Renal pelvis (tissue), 4 donors: ENCODE data around the gene SNAP29. TPM values are rescaled to one million over a fixed set of nuclear protein-coding genes. Genes with fewer than 3 reads are reported as not detected.
A peak's percentile ranks its signal among the peaks of the same experiment; 100 is the strongest.
"Not testable (repeated sequence)": the region's sequence is repeated elsewhere in the genome, so short reads cannot be mapped to it uniquely, and the experiment has no call there.

Experiments used
- DNase-seq: peaks from one replicate; pipeline ENCODE4 v3.0.0-alpha.2; 2013
- polyA plus RNA-seq, 3 donors: library from polyadenylated mRNA; unstranded; fragments of 120-200 nt; gene quantifications; one replicate each; pipeline ENCODE4 v1.2.1, GENCODE V29; 2013; ENCODE audit not compliant: insufficient read length in 3 of 3

The SNAP29 gene
- polyA plus RNA-seq, 3 donors: 28.1 to 35.5 (median 29.0) TPM

- no peak for DNase-seq
Measured at GRCh38 chr22:20889904-20890540, 31.2 kb downstream of the SNAP29 start.

GRCh38 chr22:20890975-20891374 lies 32.2 kb downstream of the SNAP29 start:
- DNase-seq: no peak

- DNase-seq: not testable (repeated sequence)
Measured at GRCh38 chr22:20897737-20898136, 38.9 kb downstream of the SNAP29 start.

- no peak for DNase-seq
Measured at GRCh38 chr22:20899827-20900423, 41.1 kb downstream of the SNAP29 start.

- not testable (repeated sequence) for DNase-seq
Measured at GRCh38 chr22:20901093-20902033, 42.6 kb downstream of the SNAP29 start.

GRCh38 chr22:20903093-20903492 lies 44.3 kb downstream of the SNAP29 start:
- no peak for DNase-seq

- DNase-seq: no peak
Measured at GRCh38 chr22:20904008-20904979, 45.5 kb downstream of the SNAP29 start.

- DNase-seq: no peak
Measured at GRCh38 chr22:20904980-20905355, 46.2 kb downstream of the SNAP29 start.

- no peak for DNase-seq
Measured at GRCh38 chr22:20905415-20906386, 46.9 kb downstream of the SNAP29 start.

- DNase-seq: no peak
Measured at GRCh38 chr22:20906387-20906767, 47.6 kb downstream of the SNAP29 start.

- not testable (repeated sequence) for DNase-seq
Measured at GRCh38 chr22:20908717-20909116, 49.9 kb downstream of the SNAP29 start.

GRCh38 chr22:20909543-20910303 lies 50.9 kb downstream of the SNAP29 start:
- DNase-seq: no peak

- DNase-seq: no peak
Measured at GRCh38 chr22:20912494-20912893, 53.7 kb downstream of the SNAP29 start.

- DNase-seq: peak; percentile 97
Measured at GRCh38 chr22:20916916-20917810, 58.4 kb downstream of the SNAP29 start, which contains the start of gene CRKL. TSS of gene CRKL (plus strand) at chr22:20917407. CDS start at chr22:20917935, 528 bp downstream.

GRCh38 chr22:20918663-20919218 lies 59.9 kb downstream of the SNAP29 start:
- no peak for DNase-seq

GRCh38 chr22:20919718-20920117 lies 60.9 kb downstream of the SNAP29 start:
- DNase-seq: no peak

- no peak for DNase-seq
Measured at GRCh38 chr22:20920881-20921203, 62.0 kb downstream of the SNAP29 start.

- no peak for DNase-seq
Measured at GRCh38 chr22:20922141-20922751, 63.4 kb downstream of the SNAP29 start.
